Measurements from ENCODE around the gene R3HDM2.

The R3HDM2 gene

GRCh38 chr12:57212701-57213057 is 218.2 kb downstream of the R3HDM2 start:
- DNase-seq = no peak

- DNase-seq = no peak
Measured at GRCh38 chr12:57211791-57212700, 218.8 kb downstream of the R3HDM2 start.

GRCh38 chr12:57210926-57211692 is 219.7 kb downstream of the R3HDM2 start:
- no peak for DNase-seq

- DNase-seq = no peak
Measured at GRCh38 chr12:57210461-57210860, 220.4 kb downstream of the R3HDM2 start.

GRCh38 chr12:57209916-57210315 is 220.9 kb downstream of the R3HDM2 start:
- no peak for DNase-seq

GRCh38 chr12:57208631-57209282 is 222.1 kb downstream of the R3HDM2 start:
- no peak for DNase-seq

GRCh38 chr12:57207731-57208630 is 222.9 kb downstream of the R3HDM2 start:
- no peak for DNase-seq

- DNase-seq = no peak
Measured at GRCh38 chr12:57205931-57206330, 224.9 kb downstream of the R3HDM2 start.

GRCh38 chr12:57205186-57205585 is 225.7 kb downstream of the R3HDM2 start:
- DNase-seq = no peak

GRCh38 chr12:57204454-57204853 is 226.4 kb downstream of the R3HDM2 start:
- no peak for DNase-seq

- DNase-seq = no peak
Measured at GRCh38 chr12:57203791-57204190, 227.1 kb downstream of the R3HDM2 start.
